Measurements from ENCODE around the gene JAZF1.
"Not testable (repeated sequence)": the region's sequence is repeated elsewhere in the genome, so short reads cannot be mapped to it uniquely, and the experiment has no call there.

JAZF1 gene

GRCh38 chr7:27872356-27873275, 308.0 kb downstream of the JAZF1 start:
- DNase-seq (ENCODE audit: low read depth in 2 of 2) = no peak

DNA sequence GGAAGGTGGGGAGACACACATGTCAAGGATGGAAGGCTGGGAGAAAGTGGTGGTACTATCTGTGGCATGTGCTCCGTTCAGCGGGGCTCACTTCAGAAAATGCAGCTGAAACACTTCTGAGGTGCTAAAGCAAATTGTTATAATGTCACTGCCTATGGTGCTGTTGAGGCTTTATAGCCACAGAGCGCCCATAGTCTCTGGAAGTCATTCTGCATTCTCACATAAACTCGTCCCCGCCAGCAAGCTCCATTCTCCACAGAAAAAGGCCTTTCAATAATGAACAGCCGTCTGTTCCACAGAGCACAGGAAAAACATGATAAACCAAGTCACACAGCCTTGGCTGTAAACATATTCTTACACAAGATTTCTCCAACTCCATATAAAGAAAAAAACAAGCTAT, 308.7 kb downstream of the JAZF1 start:
- DNase-seq (ENCODE audit: low read depth in 2 of 2) = no peak

- DNase-seq (ENCODE audit: low read depth in 2 of 2) = no peak
Observed at GRCh38 chr7:27871086-27871485, 309.5 kb downstream of the JAZF1 start.

- DNase-seq (ENCODE audit: low read depth in 2 of 2) = no peak
Observed at GRCh38 chr7:27870595-27870994, 310.0 kb downstream of the JAZF1 start.

GRCh38 chr7:27869056-27869455, 311.5 kb downstream of the JAZF1 start:
- DNase-seq (ENCODE audit: low read depth in 2 of 2) = no peak

- DNase-seq (ENCODE audit: low read depth in 2 of 2) = no peak
Observed at GRCh38 chr7:27868131-27868550, 312.5 kb downstream of the JAZF1 start.

GRCh38 chr7:27866828-27867672, 313.5 kb downstream of the JAZF1 start:
- no peak for DNase-seq (ENCODE audit: low read depth in 2 of 2)

- DNase-seq (ENCODE audit: low read depth in 2 of 2) = no peak
Observed at GRCh38 chr7:27866256-27866655, 314.3 kb downstream of the JAZF1 start.

DNA sequence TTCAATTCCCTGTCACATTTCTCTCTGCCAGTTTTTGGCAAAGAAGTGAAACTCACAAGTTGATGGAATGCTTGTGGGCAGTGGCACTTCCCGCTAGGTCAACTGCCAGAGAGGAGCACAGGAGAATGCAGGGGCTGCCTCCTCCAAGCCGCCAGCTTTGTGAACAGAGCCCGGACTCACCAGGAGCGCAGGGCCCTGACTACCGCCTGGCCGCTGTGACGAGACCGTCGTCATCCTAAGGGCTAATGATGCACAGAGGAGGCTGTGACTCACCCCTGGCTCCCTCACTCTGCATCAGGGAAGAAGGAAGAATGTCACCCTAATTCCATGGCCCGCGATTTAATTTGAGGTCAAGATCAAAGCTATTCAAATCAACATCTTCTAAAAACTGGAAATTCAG, 316.7 kb downstream of the JAZF1 start:
- DNase-seq (ENCODE audit: low read depth in 2 of 2) = no peak

DNA sequence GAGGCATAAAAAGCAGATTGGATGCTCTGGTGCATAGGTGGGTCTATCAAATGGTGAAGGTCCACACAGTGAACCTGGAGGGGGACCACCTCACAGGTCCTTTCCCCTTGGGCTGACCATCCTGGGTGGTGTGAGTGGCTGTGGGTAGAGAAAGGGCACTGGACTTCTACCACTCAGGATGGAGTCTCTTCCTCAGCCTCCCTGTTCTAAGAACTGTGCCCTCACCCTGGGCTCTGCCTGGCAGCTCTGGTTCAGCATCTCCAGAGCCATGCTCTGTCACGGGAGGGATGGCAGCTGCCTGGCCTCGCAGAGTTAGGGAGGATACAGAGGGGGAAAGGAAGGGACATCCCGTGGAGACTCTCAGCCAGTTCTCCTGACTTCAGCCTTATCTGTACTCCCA, 318.8 kb downstream of the JAZF1 start:
- no peak for DNase-seq (ENCODE audit: low read depth in 2 of 2)

- DNase-seq (ENCODE audit: low read depth in 2 of 2) = no peak
Observed at GRCh38 chr7:27860800-27861199, 319.8 kb downstream of the JAZF1 start.

GRCh38 chr7:27856703-27857485, 323.7 kb downstream of the JAZF1 start:
- DNase-seq (ENCODE audit: low read depth in 2 of 2) = not testable (repeated sequence)

- no peak for DNase-seq (ENCODE audit: low read depth in 2 of 2)
Observed at GRCh38 chr7:27850531-27850930, 330.1 kb downstream of the JAZF1 start.

- DNase-seq (ENCODE audit: low read depth in 2 of 2) = no peak
Observed at GRCh38 chr7:27846388-27846787, 334.2 kb downstream of the JAZF1 start.

GRCh38 chr7:27843584-27844305, 336.9 kb downstream of the JAZF1 start:
- no peak for DNase-seq (ENCODE audit: low read depth in 2 of 2)

DNA sequence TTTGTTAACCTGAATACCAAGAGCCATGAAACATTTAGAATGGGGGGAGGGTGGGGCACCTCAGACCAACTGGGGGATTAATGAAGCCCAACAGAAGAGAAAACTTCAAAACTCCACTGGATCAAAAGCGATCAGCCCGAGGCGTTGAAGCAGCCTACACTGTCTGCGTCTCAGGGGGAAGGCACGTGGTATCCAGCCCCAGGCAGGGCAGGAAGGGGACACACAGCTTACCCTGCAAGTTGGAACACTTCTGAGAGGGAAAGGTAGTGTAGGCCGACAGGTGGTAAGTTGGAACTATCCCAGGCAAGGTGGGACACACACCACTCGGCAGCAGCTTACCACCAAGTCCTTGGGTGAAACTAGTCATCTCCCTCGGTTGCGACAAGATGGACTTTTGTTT, 337.7 kb downstream of the JAZF1 start:
- DNase-seq (ENCODE audit: low read depth in 2 of 2) = no peak

- no peak for DNase-seq (ENCODE audit: low read depth in 2 of 2)
Observed at GRCh38 chr7:27842094-27842692, 338.4 kb downstream of the JAZF1 start.

- no peak for DNase-seq (ENCODE audit: low read depth in 2 of 2)
Observed at GRCh38 chr7:27840760-27841364, 339.7 kb downstream of the JAZF1 start.

DNA sequence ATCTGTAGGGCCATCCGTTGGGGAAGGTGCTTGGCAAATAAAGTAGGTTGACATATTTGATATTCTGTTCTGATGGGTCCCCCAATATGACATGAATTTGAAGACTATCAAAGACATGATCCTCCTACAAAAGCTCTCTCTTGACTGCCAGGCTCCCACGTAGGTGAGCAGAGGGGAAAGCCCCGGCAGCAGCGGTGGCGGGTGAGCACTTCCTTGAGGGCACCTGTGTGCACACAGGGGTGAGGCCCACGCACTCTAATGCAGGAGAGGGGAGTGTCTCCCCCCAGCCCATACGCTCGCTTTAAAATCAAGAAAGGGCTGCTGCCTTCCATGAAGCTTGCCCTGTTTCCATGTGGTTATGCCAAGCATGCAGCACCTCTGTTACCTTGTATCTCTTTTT, 340.3 kb downstream of the JAZF1 start:
- DNase-seq (ENCODE audit: low read depth in 2 of 2) = no peak

DNA sequence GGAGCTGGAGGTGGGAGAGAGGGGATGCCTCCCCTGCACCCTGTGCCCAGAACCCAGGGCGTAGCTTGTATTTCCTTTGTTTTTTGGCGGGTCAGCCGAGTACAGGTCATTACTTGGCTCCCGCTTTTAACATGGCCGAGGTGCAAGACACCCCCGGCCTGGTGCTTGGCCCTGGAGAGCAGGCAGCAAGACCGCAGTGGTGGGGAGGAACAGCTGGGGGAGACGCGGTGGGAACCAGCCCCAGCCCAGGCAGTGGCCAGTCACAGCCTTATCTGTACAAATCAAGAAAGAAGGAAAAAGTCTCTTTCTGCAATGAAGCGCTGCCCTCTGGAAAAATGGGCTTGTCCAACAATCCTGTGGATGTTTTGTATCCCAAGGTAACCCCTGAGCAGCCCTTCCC, 341.5 kb downstream of the JAZF1 start:
- no peak for DNase-seq (ENCODE audit: low read depth in 2 of 2)
